Cardiac muscle cell (in vitro differentiated cells and primary cell): ENCODE results near the gene HSD17B11. TPM values are rescaled to one million over a fixed set of nuclear protein-coding genes. Genes with fewer than 3 reads are reported as not detected.
"Not testable (repeated sequence)": the region's sequence is repeated elsewhere in the genome, so short reads cannot be mapped to it uniquely, and the experiment has no call there.

Experiments used
- DNase-seq, 2 donors: peaks; one replicate each; pipeline versions ENCODE4 v3.0.0 to v3.0.0-alpha.2; 2010 to 2017; ENCODE audit warnings: low read depth in 1 of 2, low spot score in 1 of 2
- H3K27ac ChIP-seq: fragments of 200-600 bp; sonication (generic); 2 replicates; pipeline ENCODE4 v1.5.1; 2016
- H3K27me3 ChIP-seq: fragments of 200-600 bp; sonication (generic); 2 replicates; pipeline ENCODE4 v1.6.0; 2016; ENCODE audit warnings: control low read depth
- H3K36me3 ChIP-seq: fragments of 200-600 bp; sonication (generic); 2 replicates; pipeline ENCODE4 v1.5.1; 2016; ENCODE audit warnings: control low read depth
- H3K4me1 ChIP-seq: fragments of 200-600 bp; sonication (generic); 2 replicates; pipeline ENCODE4 v1.8.1; 2017; ENCODE audit warnings: low read depth, mild to moderate bottlenecking, mixed run types
- H3K4me3 ChIP-seq: fragments of 200-600 bp; sonication (generic); 2 replicates; pipeline ENCODE4 v1.5.1; 2016; ENCODE audit warnings: mild to moderate bottlenecking
- H3K9me3 ChIP-seq: fragments of 200-600 bp; sonication (generic); 2 replicates; pipeline ENCODE4 v1.5.1; 2017; ENCODE audit warnings: low read depth, mild to moderate bottlenecking, control low read depth
- CTCF ChIP-seq: IDR thresholded peaks from 2 replicates; pipeline ENCODE4 v1.5.1; 2012; ENCODE audit warnings: low read depth, mild to moderate bottlenecking, low read length
- polyA plus RNA-seq: library from polyadenylated mRNA; unstranded; fragments of >200 nt; fragmentation: Nextera tagmentation; extraction: Ambion mirVana; gene quantifications from 2 replicates; pipeline ENCODE4 v1.2.1, GENCODE V29; 2016
- total RNA-seq: library from RNA; depleted of rRNA; stranded (reverse); fragments of >200 nt; gene quantifications from 2 replicates; pipeline ENCODE4 v1.2.3, GENCODE V29; 2016

The HSD17B11 gene
- total and polyA plus RNA-seq, 2 experiments from 2014 or later: 17.4 to 18.9 TPM

- Histone ChIP-seq H3K9me3 (no peaks in the 10 kb centered on the region), H3K27ac (no peak overlapping the region), H3K36me3 (peaks cover 5% of the 10 kb centered on the region), H3K27me3 (no peaks in the 10 kb centered on the region), H3K4me3 (no peak overlapping the region), H3K4me1 (no peaks in the 10 kb centered on the region)
- no peak for DNase-seq
- TF ChIP-seq CTCF: no peak
Observed at GRCh38 chr4:87345139-87345538, 45.8 kb downstream of the HSD17B11 start.

GRCh38 chr4:87342872-87343271 is 48.1 kb downstream of the HSD17B11 start:
- Histone ChIP-seq H3K4me1 (no peaks in the 10 kb centered on the region), H3K4me3 (no peak overlapping the region), H3K36me3 (peaks cover 7% of the 10 kb centered on the region), H3K9me3 (no peaks in the 10 kb centered on the region), H3K27ac (no peak overlapping the region), H3K27me3 (no peaks in the 10 kb centered on the region)
- no peak for DNase-seq
- no peak for TF ChIP-seq CTCF

- not testable (repeated sequence) for H3K27ac ChIP-seq, H3K4me1 ChIP-seq, H3K27me3 ChIP-seq, H3K9me3 ChIP-seq, H3K36me3 ChIP-seq, H3K4me3 ChIP-seq
- DNase-seq: peak in 1 of 2 donors; percentile 80
Observed at GRCh38 chr4:87341954-87342635, 48.9 kb downstream of the HSD17B11 start.

- peak in 1 of 2 donors; percentile 36 for DNase-seq
- TF ChIP-seq CTCF: no peak
Observed at GRCh38 chr4:87339440-87339839, 51.5 kb downstream of the HSD17B11 start.

GRCh38 chr4:87337361-87337760 is 53.6 kb downstream of the HSD17B11 start:
- Histone ChIP-seq H3K4me1 (no peaks in the 10 kb centered on the region), H3K36me3 (peaks cover 7% of the 10 kb centered on the region), H3K27me3 (no peaks in the 10 kb centered on the region), H3K4me3 (no peak overlapping the region), H3K27ac (no peak overlapping the region), H3K9me3 (no peaks in the 10 kb centered on the region)
- TF ChIP-seq CTCF: no peak
- no peak for DNase-seq

More at GRCh38 chr4:87339440-87339839, 51.5 kb downstream of the HSD17B11 start:
- Histone ChIP-seq H3K4me1 (no peaks in the 10 kb centered on the region), H3K36me3 (peaks cover 7% of the 10 kb centered on the region), H3K4me3 (no peak overlapping the region), H3K27ac (no peak overlapping the region), H3K9me3 (no peaks in the 10 kb centered on the region), H3K27me3 (no peaks in the 10 kb centered on the region)

- TF ChIP-seq CTCF: no peak
Observed at GRCh38 chr4:87333267-87333666, 57.7 kb downstream of the HSD17B11 start.

More at GRCh38 chr4:87333267-87333666, 57.7 kb downstream of the HSD17B11 start:
- Histone ChIP-seq H3K27me3 (no peaks in the 10 kb centered on the region), H3K36me3 (no peaks in the 10 kb centered on the region), H3K9me3 (no peaks in the 10 kb centered on the region), H3K4me3 (no peak overlapping the region), H3K4me1 (no peaks in the 10 kb centered on the region), H3K27ac (no peak overlapping the region)
- no peak for DNase-seq
